GM21723 (cell line): ENCODE results near the gene HDHD5.

Experiments used
- ATAC-seq: cut with Tn5 transposase; IDR thresholded peaks from one replicate; pipeline ENCODE4 v1.9.1; 2021; ENCODE audit warnings: mild to moderate bottlenecking, moderate library complexity; ENCODE audit not compliant: unreplicated experiment

HDHD5 gene

GRCh38 chr22:17121233-17122195 lies 37.6 kb downstream of the HDHD5 start, which contains the start of gene TMEM121B:
TMEM121B (minus strand) TSS chr22:17121360; CDS start chr22:17121127, 233 bp downstream.
- ATAC-seq, result no peak

DNA sequence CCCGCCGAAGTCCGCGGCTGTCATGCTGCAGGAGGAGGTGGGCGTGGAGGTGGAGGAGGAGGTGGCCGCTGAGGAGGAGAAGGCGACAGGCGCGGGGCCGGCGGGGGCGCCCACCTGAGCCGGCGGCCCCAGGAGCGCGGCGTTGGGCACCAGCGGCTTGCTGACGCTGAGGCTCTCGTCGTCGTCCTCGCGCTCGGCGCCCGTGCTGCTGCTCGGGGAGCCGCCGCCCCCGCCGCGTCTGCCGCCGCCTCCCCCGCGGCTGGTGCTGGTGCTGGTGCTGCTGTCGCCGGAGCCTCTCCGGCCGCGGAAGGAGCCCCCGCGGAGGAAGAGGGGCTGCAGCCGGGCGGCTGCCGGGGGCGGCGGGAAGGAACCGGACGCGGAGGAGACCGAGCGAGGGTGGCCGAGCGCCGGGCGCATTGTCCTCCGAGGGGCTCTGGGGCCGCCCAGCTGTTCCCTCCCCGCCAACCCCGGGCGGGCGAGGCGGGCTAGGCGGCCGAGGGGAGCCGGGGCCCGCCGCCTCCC lies 38.3 kb downstream of the HDHD5 start:
- no peak for ATAC-seq

GRCh38 chr22:17120281-17120680 lies 38.8 kb downstream of the HDHD5 start:
- no peak for ATAC-seq

DNA sequence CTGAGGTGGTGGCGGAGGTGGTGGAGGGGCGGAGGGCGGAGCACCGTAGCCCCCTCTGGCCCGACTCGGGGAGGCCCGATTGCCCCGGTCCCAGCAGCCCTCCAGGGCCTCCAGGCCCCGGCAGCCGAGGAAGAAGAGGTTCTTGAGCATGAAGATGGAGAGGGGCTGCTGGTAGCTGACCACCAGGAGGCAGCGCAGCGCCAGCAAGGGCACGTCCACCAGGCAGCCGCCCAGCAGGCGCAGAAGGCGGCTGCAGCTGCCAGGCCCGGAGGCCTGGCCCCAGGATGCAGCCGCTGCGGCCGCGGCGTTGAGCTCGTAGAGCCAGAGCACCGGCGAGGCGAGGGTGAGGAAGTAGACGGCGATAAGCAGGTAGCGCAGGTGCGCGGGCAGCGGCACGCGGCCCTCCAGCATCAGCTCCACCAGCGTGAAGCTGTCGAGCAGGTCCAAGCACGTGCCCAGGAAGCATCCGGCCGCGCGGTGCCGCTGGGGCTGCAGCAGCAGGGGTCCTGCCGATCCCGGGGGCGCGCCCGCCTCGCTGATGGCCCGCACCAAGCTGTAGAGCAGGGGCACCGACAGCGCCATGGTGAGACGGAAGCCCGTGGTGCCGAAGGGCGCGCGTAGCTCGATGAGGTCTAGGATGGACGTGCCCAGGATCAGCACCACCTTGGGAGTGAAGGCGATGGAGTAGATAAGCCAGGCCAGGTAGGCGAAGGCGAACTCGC lies 39.4 kb downstream of the HDHD5 start:
- ATAC-seq, result no peak

GRCh38 chr22:17118342-17118741 lies 40.7 kb downstream of the HDHD5 start:
- no peak for ATAC-seq

DNA sequence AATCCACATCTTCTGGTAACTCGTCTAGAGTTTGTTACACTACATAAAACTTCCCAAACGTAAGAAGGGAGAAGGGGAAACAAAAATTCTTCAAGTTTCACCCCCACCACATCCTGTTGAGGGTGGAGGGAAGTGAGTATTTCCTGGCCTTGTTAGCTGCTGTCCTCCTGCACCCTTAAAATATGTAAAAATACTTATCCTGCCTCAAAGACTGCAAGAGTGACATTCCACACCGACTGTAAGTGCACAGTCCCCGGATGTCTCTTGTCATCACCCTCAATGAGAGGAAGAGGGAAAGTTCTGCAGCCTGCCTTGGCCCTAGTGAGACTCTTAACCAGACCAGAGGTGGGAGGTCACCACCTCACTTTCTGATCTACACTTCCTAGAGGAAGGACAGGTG lies 41.2 kb downstream of the HDHD5 start:
- no peak for ATAC-seq

GRCh38 chr22:17117400-17117799 lies 41.7 kb downstream of the HDHD5 start:
- no peak for ATAC-seq

GRCh38 chr22:17116572-17117330 lies 42.3 kb downstream of the HDHD5 start:
- ATAC-seq, result no peak

DNA sequence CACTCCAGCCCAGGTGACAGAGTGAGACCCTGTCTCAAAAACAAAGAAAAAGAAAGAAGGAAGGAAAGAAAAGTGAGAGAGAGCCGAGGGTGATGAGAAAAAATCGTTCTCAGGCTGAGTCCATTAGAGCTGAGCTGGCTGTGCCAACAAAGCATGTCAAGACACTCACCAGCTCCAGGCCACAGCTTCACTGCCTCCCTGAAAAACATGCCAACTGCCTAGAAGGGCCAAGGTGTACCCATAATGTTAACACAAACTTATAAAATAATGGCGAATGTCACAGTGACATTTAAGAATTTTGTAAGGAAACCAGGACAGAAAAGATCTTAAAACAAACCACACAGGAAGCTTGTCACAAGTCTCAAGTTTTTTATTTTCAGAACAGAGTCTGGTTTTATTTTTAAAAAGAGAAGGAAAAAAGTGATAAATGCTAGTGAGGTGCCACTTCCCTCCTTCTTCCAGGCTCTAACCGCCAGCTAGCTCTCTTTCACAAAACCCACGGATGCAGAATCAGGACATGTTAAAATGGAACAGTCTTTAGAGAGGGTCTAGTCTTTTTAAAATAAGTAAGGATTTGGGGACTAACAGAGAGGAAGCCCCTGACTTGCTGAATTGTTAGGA lies 43.0 kb downstream of the HDHD5 start:
- ATAC-seq, result no peak

DNA sequence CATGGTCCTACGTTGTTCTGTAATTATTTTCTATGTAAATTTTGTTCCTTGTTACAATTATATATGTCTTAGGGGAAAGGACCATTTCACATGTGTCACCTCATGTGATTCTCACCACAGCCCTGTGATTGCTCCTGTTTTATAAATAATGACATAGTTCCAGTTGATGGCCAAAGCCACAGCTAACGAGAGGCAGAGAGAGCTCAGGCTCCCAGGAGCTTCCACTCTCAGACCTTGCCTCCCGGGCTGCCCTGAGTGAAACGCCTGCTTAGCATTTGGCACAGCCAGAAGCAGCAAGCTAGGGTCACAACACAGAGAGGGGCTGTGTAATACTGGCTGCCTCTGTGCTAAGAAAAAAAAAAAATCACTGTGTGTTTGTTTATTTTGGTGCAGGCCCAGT lies 43.8 kb downstream of the HDHD5 start:
- no peak for ATAC-seq

GRCh38 chr22:17114898-17115235 lies 44.2 kb downstream of the HDHD5 start:
- no peak for ATAC-seq

- no peak for ATAC-seq
Measured at GRCh38 chr22:17114173-17114897, 44.7 kb downstream of the HDHD5 start.

DNA sequence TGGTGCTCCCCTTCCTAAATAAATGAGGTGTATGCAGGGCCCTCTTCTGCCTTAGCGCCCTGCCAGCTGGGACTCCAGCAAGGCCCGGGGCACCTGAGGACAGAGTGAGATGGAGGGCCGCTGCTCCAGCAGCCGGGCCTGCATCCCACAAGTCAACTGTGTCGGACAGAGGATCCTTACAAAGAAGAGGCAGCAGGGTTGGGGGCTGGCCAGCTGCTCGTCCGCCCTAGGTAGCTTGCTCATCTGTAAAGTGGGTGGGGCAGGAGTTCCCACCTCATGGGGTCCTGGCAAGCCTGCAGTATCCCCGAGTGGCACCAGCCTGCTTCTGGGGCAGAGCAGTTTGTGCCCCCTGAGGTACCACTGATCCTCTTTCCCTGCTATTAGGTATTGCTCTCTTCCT lies 45.5 kb downstream of the HDHD5 start:
- no peak for ATAC-seq

GRCh38 chr22:17112491-17113042 lies 46.5 kb downstream of the HDHD5 start:
- ATAC-seq, result no peak

DNA sequence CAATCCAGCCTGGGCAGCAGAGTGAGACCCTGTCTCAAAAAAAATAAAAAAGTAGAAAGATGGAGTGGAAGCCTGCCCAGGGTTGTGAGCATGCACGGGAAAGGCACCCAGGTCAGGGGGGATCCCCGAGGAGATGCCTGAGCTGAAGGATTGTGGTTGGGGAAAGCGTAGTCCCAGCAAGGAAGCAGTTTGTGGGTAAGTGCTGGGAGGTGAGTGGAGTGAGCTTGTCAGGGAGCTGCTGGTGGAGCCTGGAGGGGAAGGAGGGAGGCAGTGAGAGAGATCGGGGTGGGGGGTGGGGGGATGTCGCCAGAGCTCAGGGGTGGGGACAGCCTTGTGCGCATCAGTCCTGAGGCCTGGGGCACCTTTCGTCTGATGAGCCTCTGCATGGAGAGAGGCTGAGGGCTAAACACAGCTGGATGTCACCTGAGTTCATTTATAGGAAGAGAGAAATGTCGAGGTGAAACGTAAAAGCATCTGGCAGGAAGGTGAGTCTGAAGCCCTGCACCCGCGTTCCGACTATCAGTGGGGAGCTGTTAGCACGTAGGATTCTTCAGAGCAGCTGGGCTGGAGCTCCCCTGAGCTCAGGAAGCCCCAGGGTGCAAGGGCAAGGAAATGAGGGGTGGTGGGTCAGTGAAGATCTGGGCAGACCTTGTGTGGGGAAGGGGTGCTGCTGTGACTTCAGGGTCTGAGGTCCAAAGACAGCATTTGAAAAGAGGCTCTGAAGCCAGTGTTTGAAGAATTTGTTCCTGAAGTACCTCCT lies 48.1 kb downstream of the HDHD5 start:
- ATAC-seq, result no peak

DNA sequence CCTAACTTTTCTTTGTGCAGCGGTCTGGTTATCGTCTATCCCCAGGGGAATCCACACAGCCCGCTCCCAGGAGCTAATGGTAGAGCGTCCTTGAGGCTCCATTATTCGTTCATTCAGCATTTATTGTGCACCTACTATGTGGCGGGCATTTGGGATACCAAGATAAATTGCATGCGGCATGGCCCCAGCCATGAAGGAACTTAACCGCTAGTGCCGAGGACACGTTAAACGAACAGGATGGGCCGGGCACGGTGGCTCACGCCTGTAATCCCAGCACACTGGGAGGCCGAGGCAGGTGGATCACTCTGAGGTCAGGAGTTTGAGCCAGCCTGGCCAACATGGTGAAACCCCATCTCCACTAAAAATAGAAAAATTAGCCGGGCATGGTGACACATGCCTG lies 49.1 kb downstream of the HDHD5 start:
- no peak for ATAC-seq

GRCh38 chr22:17109113-17109865 lies 49.8 kb downstream of the HDHD5 start:
- ATAC-seq, result no peak
